Bronchial epithelial cell (primary cell): ENCODE data around the gene VIL1. TPM values are rescaled to one million over a fixed set of nuclear protein-coding genes. Genes with fewer than 3 reads are reported as not detected.

Source experiments
- DNase-seq: peaks from one replicate; pipeline ENCODE4 v3.0.0-alpha.2; 2010; ENCODE audit warnings: low read depth
- FAIRE-seq: peaks from 2 replicates; lab custom pipeline; 2011; peaks lifted over from hg19 to GRCh38; lab: Jason Lieb, UNC
- H3K27me3 ChIP-seq: 2 replicates; pipeline ENCODE4 v1.5.1; 2011; ENCODE audit warnings: low read length; ENCODE audit not compliant: control insufficient read depth, insufficient read depth
- H3K36me3 ChIP-seq: 2 replicates; pipeline ENCODE4 v1.5.1; 2011; ENCODE audit warnings: low read length; ENCODE audit not compliant: control insufficient read depth, insufficient read depth
- H3K4me3 ChIP-seq: 2 replicates; pipeline ENCODE4 v1.5.1; 2011; ENCODE audit warnings: mild to moderate bottlenecking, low read depth, low read length, control low read depth
- total RNA-seq: library from RNA; depleted of rRNA; stranded (reverse); fragments of >200 nt; gene quantifications from 2 replicates; pipeline ENCODE4 v1.2.1, GENCODE V29; 2014
- TF ChIP-seq, protein P1 (sequence below): IDR thresholded peaks from 2 replicates; pipeline ENCODE4 v1.5.1; 2011; ENCODE audit warnings: mild to moderate bottlenecking, moderate library complexity, low read length, control low read depth, inconsistent platforms; ENCODE audit not compliant: insufficient read depth, severe bottlenecking

VIL1 gene
- total RNA-seq, 1 donor from 2014 or later = not detected

- Histone ChIP-seq H3K36me3 (no peaks in the 10 kb centered on the region), H3K27me3 (peaks cover 3% of the 10 kb centered on the region), H3K4me3 (no peak overlapping the region)
- TF ChIP-seq, protein P1, sequence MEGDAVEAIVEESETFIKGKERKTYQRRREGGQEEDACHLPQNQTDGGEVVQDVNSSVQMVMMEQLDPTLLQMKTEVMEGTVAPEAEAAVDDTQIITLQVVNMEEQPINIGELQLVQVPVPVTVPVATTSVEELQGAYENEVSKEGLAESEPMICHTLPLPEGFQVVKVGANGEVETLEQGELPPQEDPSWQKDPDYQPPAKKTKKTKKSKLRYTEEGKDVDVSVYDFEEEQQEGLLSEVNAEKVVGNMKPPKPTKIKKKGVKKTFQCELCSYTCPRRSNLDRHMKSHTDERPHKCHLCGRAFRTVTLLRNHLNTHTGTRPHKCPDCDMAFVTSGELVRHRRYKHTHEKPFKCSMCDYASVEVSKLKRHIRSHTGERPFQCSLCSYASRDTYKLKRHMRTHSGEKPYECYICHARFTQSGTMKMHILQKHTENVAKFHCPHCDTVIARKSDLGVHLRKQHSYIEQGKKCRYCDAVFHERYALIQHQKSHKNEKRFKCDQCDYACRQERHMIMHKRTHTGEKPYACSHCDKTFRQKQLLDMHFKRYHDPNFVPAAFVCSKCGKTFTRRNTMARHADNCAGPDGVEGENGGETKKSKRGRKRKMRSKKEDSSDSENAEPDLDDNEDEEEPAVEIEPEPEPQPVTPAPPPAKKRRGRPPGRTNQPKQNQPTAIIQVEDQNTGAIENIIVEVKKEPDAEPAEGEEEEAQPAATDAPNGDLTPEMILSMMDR = no peak
- DNase-seq = no peak
- FAIRE-seq = no peak
Measured at GRCh38 chr2:218384975-218385374, 33.9 kb upstream of the VIL1 start.

DNA sequence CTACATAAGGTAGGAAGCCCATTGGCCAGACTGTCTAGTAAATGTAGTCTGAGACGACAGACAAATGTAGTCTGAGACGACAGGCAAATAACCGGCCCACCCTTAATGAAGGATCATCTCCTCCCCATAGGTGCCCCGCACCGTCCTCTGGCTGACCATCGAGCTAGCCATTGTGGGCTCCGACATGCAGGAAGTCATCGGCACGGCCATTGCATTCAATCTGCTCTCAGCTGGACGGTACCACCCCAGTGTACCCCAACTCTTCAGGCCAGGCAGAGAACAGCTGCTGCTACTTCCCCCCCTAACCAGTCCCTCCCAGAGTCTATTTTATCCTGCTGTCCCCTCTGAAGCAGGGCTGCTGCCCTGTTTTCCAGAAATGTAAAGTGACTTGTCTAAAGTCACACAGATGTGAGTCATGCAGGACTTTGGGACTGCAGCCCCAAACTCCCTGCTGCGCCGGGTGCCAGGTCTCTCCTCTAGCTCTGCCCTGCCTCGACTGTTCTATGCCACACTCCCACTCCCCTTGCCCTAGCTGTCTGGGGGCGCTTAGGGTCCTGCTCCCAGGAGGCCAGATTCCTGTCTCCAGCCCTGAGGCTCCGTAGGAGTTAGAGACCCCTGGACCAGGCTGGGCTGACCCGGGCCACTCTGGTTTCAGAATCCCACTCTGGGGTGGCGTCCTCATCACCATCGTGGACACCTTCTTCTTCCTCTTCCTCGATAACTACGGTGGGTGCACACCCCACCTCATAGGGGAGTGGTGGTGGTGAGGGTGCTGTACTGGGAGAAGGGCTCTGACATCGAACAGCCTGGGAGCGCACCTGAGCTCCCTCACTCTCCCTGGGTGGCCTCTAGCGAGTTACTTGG lies 32.2 kb upstream of the VIL1 start:
- no peak for FAIRE-seq

DNA sequence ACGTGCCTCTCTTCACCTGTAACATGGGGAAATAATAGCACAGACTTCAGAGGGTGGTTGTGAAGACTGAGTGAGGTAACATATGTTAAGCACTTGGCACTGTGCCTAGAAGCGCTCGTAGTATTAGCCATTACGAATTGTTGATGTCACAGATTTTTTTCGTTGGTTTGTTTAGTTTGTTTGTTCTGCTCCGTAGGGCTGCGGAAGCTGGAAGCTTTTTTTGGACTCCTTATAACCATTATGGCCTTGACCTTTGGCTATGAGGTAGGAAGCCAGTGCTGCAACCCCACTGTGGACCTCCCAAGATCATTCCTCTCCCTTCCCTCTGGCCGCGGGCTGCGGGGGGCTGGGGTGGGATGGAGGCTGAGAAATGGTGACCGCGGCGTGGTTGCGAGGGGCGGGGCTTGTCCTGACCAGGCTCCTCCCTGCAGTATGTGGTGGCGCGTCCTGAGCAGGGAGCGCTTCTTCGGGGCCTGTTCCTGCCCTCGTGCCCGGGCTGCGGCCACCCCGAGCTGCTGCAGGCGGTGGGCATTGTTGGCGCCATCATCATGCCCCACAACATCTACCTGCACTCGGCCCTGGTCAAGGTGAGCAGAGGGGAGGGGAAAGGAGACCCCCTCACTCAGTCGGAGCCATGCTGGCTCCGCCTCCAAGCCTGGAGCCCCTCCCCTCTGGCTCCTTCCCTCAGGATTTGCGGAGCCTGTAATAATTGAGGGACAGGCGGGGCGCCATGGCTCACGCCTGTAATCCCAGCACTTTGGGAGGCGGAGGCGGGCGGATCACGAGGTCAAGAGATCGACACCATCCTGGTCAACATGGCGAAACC lies 31.3 kb upstream of the VIL1 start:
- peak overlapping the region; percentile 42 for H3K4me3 ChIP-seq
- FAIRE-seq = peak; percentile 89
- TF ChIP-seq, protein P1 = no peak
- no peaks in the 10 kb centered on the region for H3K27me3 ChIP-seq
- peak; percentile 85 for DNase-seq
- H3K36me3 ChIP-seq = no peaks in the 10 kb centered on the region

More for the DNA sequence above, 32.2 kb upstream of the VIL1 start:
- TF ChIP-seq, protein P1 = no peak
- H3K27me3 ChIP-seq = peaks cover 2% of the 10 kb centered on the region
- H3K36me3 ChIP-seq = no peaks in the 10 kb centered on the region
- H3K4me3 ChIP-seq = peak overlapping the region; percentile 42
- no peak for DNase-seq

GRCh38 chr2:218389333-218390150 lies 29.4 kb upstream of the VIL1 start:
- peak; percentile 60 for FAIRE-seq
- DNase-seq = no peak
- no peaks in the 10 kb centered on the region for H3K27me3 ChIP-seq
- TF ChIP-seq, protein P1 = no peak
- no peak overlapping the region for H3K4me3 ChIP-seq
- H3K36me3 ChIP-seq = no peaks in the 10 kb centered on the region

GRCh38 chr2:218391202-218391601 lies 27.7 kb upstream of the VIL1 start:
- DNase-seq (no peak), FAIRE-seq (no peak)
- Histone ChIP-seq H3K36me3 (no peaks in the 10 kb centered on the region), H3K27me3 (no peaks in the 10 kb centered on the region), H3K4me3 (no peak overlapping the region)
- TF ChIP-seq, protein P1 = no peak
